Naive B cell (primary cell): ENCODE results near the gene FBXO42. TPM values are rescaled to one million over a fixed set of nuclear protein-coding genes. Genes with fewer than 3 reads are reported as not detected.
A peak's percentile ranks its signal among the peaks of the same experiment; 100 is the strongest.
"Not testable (repeated sequence)": the region's sequence is repeated elsewhere in the genome, so short reads cannot be mapped to it uniquely, and the experiment has no call there.

Experiments used
- ATAC-seq, 2 donors: fragments of 150-1000 bp; cut with Tn5 transposase; 2 replicates each; pipeline ENCODE4 v1.10.0; 2021; ENCODE audit warnings: low read depth in 2 of 2, mild to moderate bottlenecking in 2 of 2, moderate library complexity in 2 of 2
- DNase-seq: peaks from one replicate; pipeline ENCODE4 v3.0.0; 2022
- H3K27ac Mint-ChIP-seq, 6 donors: one replicate each; pipeline ENCODE4 v1.8.0; 2020 to 2022; ENCODE audit warnings: mild to moderate bottlenecking in 6 of 6, mixed read lengths in 6 of 6, moderate library complexity in 5 of 6, inconsistent platforms in 2 of 6
- H3K27me3 Mint-ChIP-seq, 3 donors: one replicate each; pipeline ENCODE4 v1.8.0; 2021 to 2022; ENCODE audit warnings: mixed read lengths in 3 of 3, mild to moderate bottlenecking in 1 of 3
- H3K36me3 Mint-ChIP-seq, 2 donors: one replicate each; pipeline ENCODE4 v1.8.0; 2020 to 2022; ENCODE audit warnings: mixed read lengths in 2 of 2, inconsistent platforms in 1 of 2, mild to moderate bottlenecking in 1 of 2
- H3K4me1 Mint-ChIP-seq, 3 donors: one replicate each; pipeline ENCODE4 v1.8.0; 2020 to 2022; ENCODE audit warnings: mixed read lengths in 3 of 3, inconsistent platforms in 1 of 3, mild to moderate bottlenecking in 1 of 3, moderate library complexity in 1 of 3
- H3K4me3 Mint-ChIP-seq, 8 donors: one replicate each; pipeline ENCODE4 v1.8.0; 2020 to 2022; ENCODE audit warnings: mild to moderate bottlenecking in 8 of 8, mixed read lengths in 8 of 8, moderate library complexity in 8 of 8, inconsistent platforms in 2 of 8
- H3K9me3 Mint-ChIP-seq, 7 donors: one replicate each; pipeline ENCODE4 v1.8.0; 2020 to 2022; ENCODE audit warnings: mixed read lengths in 7 of 7, mild to moderate bottlenecking in 5 of 7, inconsistent platforms in 2 of 7, moderate library complexity in 1 of 7
- polyA plus RNA-seq, 6 donors: library from polyadenylated mRNA; unstranded; fragments of 300-500 nt; fragmentation: Illumina TruSeq; gene quantifications; one replicate each; pipeline ENCODE4 v1.2.3, GENCODE V29; 2021; ENCODE audit warnings: low read depth in 6 of 6

The FBXO42 gene
- polyA plus RNA-seq, 6 donors from 2014 or later = 17.9 to 33.5 (median 21.9) TPM

- Mint-ChIP-seq H3K27ac (peak overlapping the region; percentile 97 to 99 (median 98)), H3K4me1 (peaks cover 12 to 23% (median 19%) of the 10 kb centered on the region in 3 donors), H3K4me3 (peak overlapping the region; percentile 89 to 97 (median 94)), H3K27me3 (no peaks in the 10 kb centered on the region), H3K36me3 (no peaks in the 10 kb centered on the region), H3K9me3 (no peaks in the 10 kb centered on the region)
- ATAC-seq (peak; percentile 78 to 81), DNase-seq (peak; percentile 73)
Observed at GRCh38 chr1:16235944-16236510, 116.3 kb downstream of the FBXO42 start.

- Mint-ChIP-seq H3K36me3 (no peaks in the 10 kb centered on the region), H3K4me3 (peak overlapping the region in 2 of 8 donors; percentile 37 to 59), H3K9me3 (no peaks in the 10 kb centered on the region), H3K27ac (peak overlapping the region in 3 of 6 donors; percentile 12 to 54 (median 29)), H3K27me3 (no peaks in the 10 kb centered on the region), H3K4me1 (peaks cover 12 to 23% (median 19%) of the 10 kb centered on the region in 3 donors)
- no peak for DNase-seq
- no peak for ATAC-seq
Observed at GRCh38 chr1:16235347-16235746, 116.9 kb downstream of the FBXO42 start.

GRCh38 chr1:16233431-16233830 lies 118.8 kb downstream of the FBXO42 start:
- no peaks in the 10 kb centered on the region for H3K9me3 Mint-ChIP-seq
- H3K27ac Mint-ChIP-seq = no peak overlapping the region
- H3K36me3 Mint-ChIP-seq = no peaks in the 10 kb centered on the region
- H3K4me1 Mint-ChIP-seq = peaks cover 16 to 30% (median 21%) of the 10 kb centered on the region in 3 donors
- ATAC-seq = no peak
- H3K27me3 Mint-ChIP-seq = peaks cover 4 to 14% (median 4%) of the 10 kb centered on the region in 3 donors
- H3K4me3 Mint-ChIP-seq = peak overlapping the region in 2 of 8 donors; percentile 44 to 57
- no peak for DNase-seq

GRCh38 chr1:16232316-16232710 lies 120.0 kb downstream of the FBXO42 start:
- Mint-ChIP-seq H3K9me3 (no peaks in the 10 kb centered on the region), H3K36me3 (no peaks in the 10 kb centered on the region), H3K27me3 (peaks cover 12 to 25% (median 13%) of the 10 kb centered on the region in 3 donors), H3K4me3 (no peak overlapping the region), H3K27ac (no peak overlapping the region), H3K4me1 (peaks cover 16 to 39% (median 26%) of the 10 kb centered on the region in 3 donors)
- DNase-seq (no peak), ATAC-seq (no peak)

GRCh38 chr1:16231331-16232315 lies 120.7 kb downstream of the FBXO42 start:
- Mint-ChIP-seq H3K36me3 (no peaks in the 10 kb centered on the region), H3K27ac (no peak overlapping the region), H3K4me3 (no peak overlapping the region), H3K4me1 (peaks cover 10 to 34% (median 26%) of the 10 kb centered on the region in 3 donors), H3K27me3 (peaks cover 13 to 30% (median 14%) of the 10 kb centered on the region in 3 donors), H3K9me3 (peaks cover 0 to 4% (median 0%) of the 10 kb centered on the region in 7 donors)
- DNase-seq (no peak), ATAC-seq (no peak)

GRCh38 chr1:16230744-16231143 lies 121.5 kb downstream of the FBXO42 start:
- H3K9me3 Mint-ChIP-seq = peaks cover 0 to 9% (median 4%) of the 10 kb centered on the region in 7 donors
- no peak for DNase-seq

GRCh38 chr1:16229976-16230740 lies 122.1 kb downstream of the FBXO42 start:
- no peak overlapping the region for H3K27ac Mint-ChIP-seq
- H3K4me1 Mint-ChIP-seq = peaks cover 4 to 22% (median 17%) of the 10 kb centered on the region in 3 donors
- H3K4me3 Mint-ChIP-seq = peak overlapping the region in 1 of 8 donors; percentile 41
- DNase-seq = no peak
- no peaks in the 10 kb centered on the region for H3K36me3 Mint-ChIP-seq
- H3K27me3 Mint-ChIP-seq = peaks cover 21 to 42% (median 23%) of the 10 kb centered on the region in 3 donors
- no peak for ATAC-seq
- H3K9me3 Mint-ChIP-seq = peaks cover 0 to 9% (median 4%) of the 10 kb centered on the region in 7 donors

More at GRCh38 chr1:16230744-16231143, 121.5 kb downstream of the FBXO42 start:
- no peak for ATAC-seq
- Mint-ChIP-seq H3K27me3 (peaks cover 21 to 39% (median 22%) of the 10 kb centered on the region in 3 donors), H3K36me3 (no peaks in the 10 kb centered on the region), H3K4me3 (no peak overlapping the region), H3K4me1 (peaks cover 4 to 26% (median 20%) of the 10 kb centered on the region in 3 donors), H3K27ac (peak overlapping the region in 1 of 6 donors; percentile 30)

GRCh38 chr1:16226490-16227179 lies 125.6 kb downstream of the FBXO42 start:
- Mint-ChIP-seq H3K36me3 (peaks cover 0 to 7% of the 10 kb centered on the region in 2 donors), H3K27ac (peak overlapping the region in 1 of 6 donors; percentile 32), H3K9me3 (peaks cover 0 to 9% (median 4%) of the 10 kb centered on the region in 7 donors), H3K4me1 (peaks cover 4 to 20% (median 17%) of the 10 kb centered on the region in 3 donors), H3K4me3 (peak overlapping the region in 2 of 8 donors; percentile 21 to 59), H3K27me3 (peaks cover 32 to 60% (median 36%) of the 10 kb centered on the region in 3 donors)
- ATAC-seq (peak in 1 of 2 donors; percentile 16), DNase-seq (no peak)

- H3K4me3 Mint-ChIP-seq = peak overlapping the region in 2 of 8 donors; percentile 21 to 51
- H3K27ac Mint-ChIP-seq = no peak overlapping the region
- H3K36me3 Mint-ChIP-seq = peaks cover 0 to 7% of the 10 kb centered on the region in 2 donors
Observed at GRCh38 chr1:16226129-16226489, 126.2 kb downstream of the FBXO42 start.

GRCh38 chr1:16224472-16224871 lies 127.8 kb downstream of the FBXO42 start:
- Mint-ChIP-seq H3K4me1 (peaks cover 4 to 21% (median 20%) of the 10 kb centered on the region in 3 donors), H3K9me3 (peaks cover 0 to 9% (median 4%) of the 10 kb centered on the region in 7 donors), H3K36me3 (peaks cover 0 to 7% of the 10 kb centered on the region in 2 donors), H3K4me3 (no peak overlapping the region), H3K27me3 (peaks cover 32 to 61% (median 36%) of the 10 kb centered on the region in 3 donors), H3K27ac (peak overlapping the region in 1 of 6 donors; percentile 11)
- ATAC-seq = no peak
- DNase-seq = no peak

More at GRCh38 chr1:16226129-16226489, 126.2 kb downstream of the FBXO42 start:
- DNase-seq = no peak
- no peak for ATAC-seq
- H3K9me3 Mint-ChIP-seq = peaks cover 0 to 9% (median 4%) of the 10 kb centered on the region in 7 donors
- peaks cover 4 to 20% (median 17%) of the 10 kb centered on the region in 3 donors for H3K4me1 Mint-ChIP-seq
- H3K27me3 Mint-ChIP-seq = peaks cover 32 to 65% (median 36%) of the 10 kb centered on the region in 3 donors

GRCh38 chr1:16222716-16223115 lies 129.6 kb downstream of the FBXO42 start:
- not testable (repeated sequence) for DNase-seq, H3K36me3 Mint-ChIP-seq, H3K27ac Mint-ChIP-seq, H3K4me3 Mint-ChIP-seq, H3K9me3 Mint-ChIP-seq, ATAC-seq
- H3K4me1 Mint-ChIP-seq = peaks cover 7 to 19% (median 19%) of the 10 kb centered on the region in 3 donors
- H3K27me3 Mint-ChIP-seq = peaks cover 23 to 44% (median 25%) of the 10 kb centered on the region in 3 donors

- ATAC-seq (no peak), DNase-seq (no peak)
- Mint-ChIP-seq H3K4me3 (peak overlapping the region in 1 of 8 donors; percentile 10), H3K36me3 (peaks cover 0 to 7% of the 10 kb centered on the region in 2 donors), H3K4me1 (peaks cover 15 to 25% (median 25%) of the 10 kb centered on the region in 3 donors), H3K27ac (no peak overlapping the region), H3K9me3 (peaks cover 0 to 5% (median 4%) of the 10 kb centered on the region in 7 donors), H3K27me3 (peaks cover 17 to 33% (median 22%) of the 10 kb centered on the region in 3 donors)
Observed at GRCh38 chr1:16221499-16221898, 130.8 kb downstream of the FBXO42 start.
